Natural killer cell (primary cell): ENCODE data around the gene ADCY2. TPM values are rescaled to one million over a fixed set of nuclear protein-coding genes. Genes with fewer than 3 reads are reported as not detected.

Experiments
- ATAC-seq, 3 donors: fragments of 150-1000 bp in 2 of 3; fragments of 200-7000 bp in 1 of 3; cut with Tn5 transposase; 1 replicate in 1 of 3; 2 replicates in 2 of 3; pipeline ENCODE4 v1.10.0; 2021; ENCODE audit warnings: mild to moderate bottlenecking in 2 of 3, moderate library complexity in 2 of 3
- DNase-seq, 2 donors: peaks; one replicate each; pipeline versions ENCODE4 v3.0.0 to v3.0.0-alpha.2; 2013 to 2021; ENCODE audit warnings: mixed read lengths in 1 of 2
- H3K27ac ChIP-seq: one replicate; pipeline ENCODE4 v1.5.1; 2013; ENCODE audit warnings: mild to moderate bottlenecking, low read length
- H3K27me3 ChIP-seq: one replicate; pipeline ENCODE4 v1.6.1; 2013; ENCODE audit warnings: low read length; ENCODE audit not compliant: control insufficient read depth, insufficient read depth
- H3K36me3 ChIP-seq: one replicate; pipeline ENCODE4 v1.6.1; 2013; ENCODE audit warnings: low read length; ENCODE audit not compliant: control insufficient read depth, insufficient read depth
- H3K4me1 ChIP-seq: one replicate; pipeline ENCODE4 v1.6.1; 2013; ENCODE audit warnings: low read length; ENCODE audit not compliant: control insufficient read depth, insufficient read depth
- H3K4me3 ChIP-seq: one replicate; pipeline ENCODE4 v1.5.1; 2013; ENCODE audit warnings: low read length
- H3K9me3 ChIP-seq: one replicate; pipeline ENCODE4 v1.6.1; 2013; ENCODE audit warnings: low read length; ENCODE audit not compliant: control insufficient read depth, insufficient read depth
- H3K27ac Mint-ChIP-seq, 2 donors: one replicate each; pipeline ENCODE4 v1.8.0; 2022; ENCODE audit warnings: mild to moderate bottlenecking in 2 of 2, mixed read lengths in 2 of 2, moderate library complexity in 1 of 2
- H3K27me3 Mint-ChIP-seq, 2 donors: one replicate each; pipeline ENCODE4 v1.8.0; 2022; ENCODE audit warnings: low read depth in 2 of 2, mixed read lengths in 2 of 2
- H3K36me3 Mint-ChIP-seq: one replicate; pipeline ENCODE4 v1.8.0; 2022; ENCODE audit warnings: mixed read lengths
- H3K4me1 Mint-ChIP-seq, 2 donors: one replicate each; pipeline ENCODE4 v1.8.0; 2022; ENCODE audit warnings: mixed read lengths in 2 of 2
- H3K4me3 Mint-ChIP-seq: one replicate; pipeline ENCODE4 v1.8.0; 2022; ENCODE audit warnings: mild to moderate bottlenecking, moderate library complexity, mixed read lengths
- H3K9me3 Mint-ChIP-seq, 2 donors: one replicate each; pipeline ENCODE4 v1.8.0; 2022; ENCODE audit warnings: mixed read lengths in 2 of 2
- CTCF ChIP-seq: fragments of 200-600 bp; IDR thresholded peaks from one replicate; pipeline ENCODE4 v1.8.0; 2022; ENCODE audit warnings: antibody characterized with exemption
- WGBS: methylation state at CpG from one replicate; pipeline ENCODE4 v1.1.7; 2013; ENCODE audit warnings: missing lambda C conversion rate; ENCODE audit not compliant: insufficient coverage; 5-methylcytosine and 5-hydroxymethylcytosine counted together
- intact Hi-C: fragments of 100-400 bp; cut with micrococcal nuclease; formaldehyde crosslinking; loops from one replicate; pipeline ENCODE4 v1.14.2; 2022
- total RNA-seq, 4 donors: library from RNA; stranded (reverse); fragments of 120-200 nt in 1 of 4; gene quantifications; one replicate each; pipeline versions ENCODE4 v1.2.3 to v1.2.4, GENCODE V29; 2013 to 2022

The ADCY2 gene
- total RNA-seq, 3 donors from 2014 or later (not counting 1 experiment from before 2014, with no cell fraction given) = not detected

GRCh38 chr5:7742241-7742656 is 346.3 kb downstream of the ADCY2 start:
- Histone ChIP-seq H3K27ac (no peak overlapping the region), H3K27me3 (no peaks in the 10 kb centered on the region), H3K9me3 (no peaks in the 10 kb centered on the region), H3K4me1 (no peaks in the 10 kb centered on the region), H3K4me3 (no peak overlapping the region), H3K36me3 (no peaks in the 10 kb centered on the region)
- Mint-ChIP-seq H3K9me3 (no peaks in the 10 kb centered on the region), H3K4me3 (no peak overlapping the region), H3K36me3 (no peaks in the 10 kb centered on the region), H3K27me3 (peaks cover 0 to 5% of the 10 kb centered on the region in 2 donors), H3K4me1 (no peaks in the 10 kb centered on the region), H3K27ac (no peak overlapping the region)
- 92% methylated on average over 4 of the region's 5 CpGs for WGBS
- intact Hi-C loops = loop anchor here (5.0 kb wide), 1 partner anchor 975 kb away; no protein-coding TSS in a partner anchor
- DNase-seq (no peak), ATAC-seq (no peak)
- TF ChIP-seq CTCF = no peak

- Histone ChIP-seq H3K27me3 (no peaks in the 10 kb centered on the region), H3K9me3 (no peaks in the 10 kb centered on the region), H3K4me3 (no peak overlapping the region), H3K4me1 (no peaks in the 10 kb centered on the region), H3K27ac (no peak overlapping the region), H3K36me3 (no peaks in the 10 kb centered on the region)
- Mint-ChIP-seq H3K4me3 (no peak overlapping the region), H3K9me3 (no peaks in the 10 kb centered on the region), H3K27ac (no peak overlapping the region), H3K36me3 (no peaks in the 10 kb centered on the region), H3K27me3 (peaks cover 0 to 2% of the 10 kb centered on the region in 2 donors), H3K4me1 (no peaks in the 10 kb centered on the region)
- DNase-seq (peak in 1 of 2 donors; percentile 52), ATAC-seq (no peak)
- intact Hi-C loops = no loop called here
- 37% methylated on average over 9 of the region's 11 CpGs for WGBS
- peak; percentile 62 for TF ChIP-seq CTCF
These were observed 350.1 kb downstream of the ADCY2 start for GRCh38 chr5:7745882-7746610.

- H3K27me3 Mint-ChIP-seq = peaks cover 0 to 2% of the 10 kb centered on the region in 2 donors
- H3K27ac Mint-ChIP-seq = no peak overlapping the region
- no peak for TF ChIP-seq CTCF
- no peak overlapping the region for H3K4me3 ChIP-seq
- H3K4me3 Mint-ChIP-seq = no peak overlapping the region
- ATAC-seq (no peak), DNase-seq (no peak)
- H3K27me3 ChIP-seq = no peaks in the 10 kb centered on the region
- no peaks in the 10 kb centered on the region for H3K4me1 ChIP-seq
- H3K36me3 ChIP-seq = no peaks in the 10 kb centered on the region
- intact Hi-C loops = no loop called here
- no peaks in the 10 kb centered on the region for H3K9me3 ChIP-seq
- no peaks in the 10 kb centered on the region for H3K4me1 Mint-ChIP-seq
- H3K36me3 Mint-ChIP-seq = no peaks in the 10 kb centered on the region
- no peaks in the 10 kb centered on the region for H3K9me3 Mint-ChIP-seq
- 85% methylated on average over 4 of the region's 6 CpGs for WGBS
- H3K27ac ChIP-seq = no peak overlapping the region
These were observed 351.8 kb downstream of the ADCY2 start for GRCh38 chr5:7747728-7748127.

- ATAC-seq (no peak), DNase-seq (no peak)
- no peaks in the 10 kb centered on the region for H3K36me3 Mint-ChIP-seq
- H3K27ac Mint-ChIP-seq = no peak overlapping the region
- Histone ChIP-seq H3K27ac (no peak overlapping the region), H3K9me3 (no peaks in the 10 kb centered on the region), H3K4me1 (no peaks in the 10 kb centered on the region), H3K36me3 (no peaks in the 10 kb centered on the region), H3K27me3 (no peaks in the 10 kb centered on the region), H3K4me3 (no peak overlapping the region)
- intact Hi-C loops = no loop called here
- no peak for TF ChIP-seq CTCF
- 84% methylated on average over 7 of the region's 7 CpGs for WGBS
- no peak overlapping the region for H3K4me3 Mint-ChIP-seq
- no peaks in the 10 kb centered on the region for H3K9me3 Mint-ChIP-seq
- no peaks in the 10 kb centered on the region for H3K4me1 Mint-ChIP-seq
- H3K27me3 Mint-ChIP-seq = peaks cover 0 to 5% of the 10 kb centered on the region in 2 donors
These were observed 353.7 kb downstream of the ADCY2 start for GRCh38 chr5:7749626-7750025.
